ENCODE measurements around the gene ERBB2.
A peak's percentile ranks its signal among the peaks of the same experiment; 100 is the strongest.

Gene ERBB2

GRCh38 chr17:39671651-39672521, 28.0 kb upstream of the ERBB2 start:
- H3K27me3 ChIP-seq (ENCODE audit: insufficient read depth, low read depth) = peaks cover 8% of the 10 kb centered on the region; the same call in 1 of the 2 replicates
- no peak overlapping the region for H3K9ac ChIP-seq
- no peak overlapping the region for H3K27ac ChIP-seq
- no peak overlapping the region for H3K4me2 ChIP-seq
- H2AFZ ChIP-seq (ENCODE audit: low read depth) = no peak overlapping the region
- no peaks in the 10 kb centered on the region for H3K79me2 ChIP-seq (ENCODE audit: insufficient read depth, low read depth)
- TF ChIP-seq CTCF (conservative IDR thresholded peaks at IDR 0.05; ENCODE audit: low read depth, low read length) = peak; percentile 40; the same call in 1 of the 2 replicates
- H4K20me1 ChIP-seq (ENCODE audit: insufficient read depth) = no peaks in the 10 kb centered on the region
- H3K36me3 ChIP-seq (ENCODE audit: insufficient read depth) = no peaks in the 10 kb centered on the region
- H3K4me1 ChIP-seq (ENCODE audit: low read depth, poor library complexity, severe bottlenecking) = no peaks in the 10 kb centered on the region
- H3K4me3 ChIP-seq (IDR thresholded peaks at IDR 0.05; ENCODE audit: insufficient read depth, low read depth, low read length) = no peak overlapping the region

- no peaks in the 10 kb centered on the region for H4K20me1 ChIP-seq (ENCODE audit: insufficient read depth)
- H3K79me2 ChIP-seq (ENCODE audit: insufficient read depth, low read depth) = no peaks in the 10 kb centered on the region
- H2AFZ ChIP-seq (ENCODE audit: low read depth) = no peak overlapping the region
- TF ChIP-seq CTCF (conservative IDR thresholded peaks at IDR 0.05; ENCODE audit: low read depth, low read length) = no peak
- H3K27me3 ChIP-seq (ENCODE audit: insufficient read depth, low read depth) = peaks cover 8% of the 10 kb centered on the region; the same call in 1 of the 2 replicates
- no peak overlapping the region for H3K27ac ChIP-seq
- no peaks in the 10 kb centered on the region for H3K4me1 ChIP-seq (ENCODE audit: low read depth, poor library complexity, severe bottlenecking)
- H3K4me3 ChIP-seq (IDR thresholded peaks at IDR 0.05; ENCODE audit: insufficient read depth, low read depth, low read length) = no peak overlapping the region
- H3K4me2 ChIP-seq = no peak overlapping the region
- H3K36me3 ChIP-seq (ENCODE audit: insufficient read depth) = no peaks in the 10 kb centered on the region
- H3K9ac ChIP-seq = no peak overlapping the region
These were observed 27.1 kb upstream of the ERBB2 start for GRCh38 chr17:39672522-39673334.

- Histone ChIP-seq H3K9ac (no peak overlapping the region), H3K27me3 (ENCODE audit: insufficient read depth, low read depth) (peaks cover 8% of the 10 kb centered on the region; the same call in 1 of the 2 replicates), H2AFZ (ENCODE audit: low read depth) (no peak overlapping the region), H4K20me1 (ENCODE audit: insufficient read depth) (no peaks in the 10 kb centered on the region), H3K79me2 (ENCODE audit: insufficient read depth, low read depth) (no peaks in the 10 kb centered on the region), H3K4me1 (ENCODE audit: low read depth, poor library complexity, severe bottlenecking) (no peaks in the 10 kb centered on the region), H3K4me3 (IDR thresholded peaks at IDR 0.05; ENCODE audit: insufficient read depth, low read depth, low read length) (no peak overlapping the region), H3K36me3 (ENCODE audit: insufficient read depth) (no peaks in the 10 kb centered on the region), H3K4me2 (no peak overlapping the region), H3K27ac (no peak overlapping the region)
- no peak for TF ChIP-seq CTCF (conservative IDR thresholded peaks at IDR 0.05; ENCODE audit: low read depth, low read length)
These were observed 26.4 kb upstream of the ERBB2 start for GRCh38 chr17:39673335-39674081.

- Histone ChIP-seq H3K4me2 (no peak overlapping the region), H3K9ac (no peak overlapping the region), H2AFZ (ENCODE audit: low read depth) (no peak overlapping the region), H3K79me2 (ENCODE audit: insufficient read depth, low read depth) (no peaks in the 10 kb centered on the region), H3K36me3 (ENCODE audit: insufficient read depth) (no peaks in the 10 kb centered on the region), H3K27ac (no peak overlapping the region), H3K4me1 (ENCODE audit: low read depth, poor library complexity, severe bottlenecking) (no peaks in the 10 kb centered on the region), H4K20me1 (ENCODE audit: insufficient read depth) (no peaks in the 10 kb centered on the region), H3K27me3 (ENCODE audit: insufficient read depth, low read depth) (0 out of 2 replicates have a peak, but pooled peaks cover 2% of the 10 kb centered on the region), H3K4me3 (IDR thresholded peaks at IDR 0.05; ENCODE audit: insufficient read depth, low read depth, low read length) (no peak overlapping the region)
- no peak for TF ChIP-seq CTCF (conservative IDR thresholded peaks at IDR 0.05; ENCODE audit: low read depth, low read length)
These were observed 25.7 kb upstream of the ERBB2 start for GRCh38 chr17:39674179-39674578.
